BJ (cell line): ENCODE data around the gene AP4S1. TPM values are rescaled to one million over a fixed set of nuclear protein-coding genes. Genes with fewer than 3 reads are reported as not detected.

Experiments used
- CTCF ChIA-PET: fragments of 350-600 bp; formaldehyde crosslinking; extraction: SDS; loops from one replicate; lab custom pipeline; 2021; ENCODE audit warnings: antibody characterized with exemption, inconsistent platforms; lab: Yijun Ruan, JAX
- POLR2A ChIA-PET: fragments of 300-600 bp; sonication (Branson Sonifier 250); formaldehyde crosslinking; extraction: SDS; loops from one replicate; lab custom pipeline; 2021; ENCODE audit warnings: antibody characterized with exemption; lab: Charles Lee
- DNase-seq: peaks from one replicate; pipeline ENCODE4 v3.0.0-alpha.2; 2011; ENCODE audit warnings: low read depth
- H3K27me3 ChIP-seq: 2 replicates; pipeline ENCODE4 v1.6.0; 2011; ENCODE audit warnings: low read length; ENCODE audit not compliant: control insufficient read depth, insufficient read depth
- H3K36me3 ChIP-seq: 2 replicates; pipeline ENCODE4 v1.5.1; 2011; ENCODE audit warnings: low read length; ENCODE audit not compliant: control insufficient read depth, insufficient read depth
- H3K4me3 ChIP-seq: 2 replicates; pipeline ENCODE4 v1.5.1; 2011; ENCODE audit warnings: low read depth, mild to moderate bottlenecking, control low read depth, low read length
- CTCF ChIP-seq: IDR thresholded peaks from 2 replicates; pipeline ENCODE4 v1.5.1; 2011; ENCODE audit warnings: low read depth, mild to moderate bottlenecking, control low read depth, inconsistent platforms, low read length, moderate library complexity; ENCODE audit not compliant: insufficient read depth
- polyA plus RNA-seq: library from polyadenylated mRNA; depleted of rRNA; stranded (reverse); fragments of >200 nt; gene quantifications from 2 replicates; pipeline ENCODE4 v1.2.3, GENCODE V29; 2011

AP4S1 gene
- polyA plus RNA-seq, 1 experiment: 2.5 TPM

GRCh38 chr14:30993071-30993470 lies 32.4 kb upstream of the AP4S1 start:
- ChIA-PET POLR2A (no interaction called here), CTCF (no interaction called here)
- no peak overlapping the region for H3K4me3 ChIP-seq
- no peaks in the 10 kb centered on the region for H3K27me3 ChIP-seq
- TF ChIP-seq CTCF: no peak
- no peaks in the 10 kb centered on the region for H3K36me3 ChIP-seq
- no peak for DNase-seq

- Histone ChIP-seq H3K4me3 (no peak overlapping the region), H3K36me3 (no peaks in the 10 kb centered on the region), H3K27me3 (no peaks in the 10 kb centered on the region)
- TF ChIP-seq CTCF: no peak
- POLR2A ChIA-PET: interaction anchor here (0.7 kb wide), 1 partner anchor 32 kb away, joined by 3 read pairs; no protein-coding TSS in a partner anchor
- CTCF ChIA-PET: interaction anchor here (0.9 kb wide), 1 partner anchor 109 kb away, joined by 4 read pairs; no protein-coding TSS in a partner anchor
- no peak for DNase-seq
These were observed 30.5 kb upstream of the AP4S1 start for GRCh38 chr14:30994681-30995620.

- no peak for TF ChIP-seq CTCF
- CTCF ChIA-PET: interaction anchor here (0.9 kb wide), 1 partner anchor 109 kb away, joined by 4 read pairs; no protein-coding TSS in a partner anchor
- Histone ChIP-seq H3K36me3 (no peaks in the 10 kb centered on the region), H3K27me3 (no peaks in the 10 kb centered on the region), H3K4me3 (no peak overlapping the region)
- no peak for DNase-seq
- POLR2A ChIA-PET: interaction anchor here (0.7 kb wide), 1 partner anchor 31 kb away, joined by 3 read pairs; no protein-coding TSS in a partner anchor
These were observed 29.8 kb upstream of the AP4S1 start for GRCh38 chr14:30995689-30996088.

GRCh38 chr14:30996892-30997659 lies 28.4 kb upstream of the AP4S1 start:
- no peaks in the 10 kb centered on the region for H3K27me3 ChIP-seq
- DNase-seq: no peak
- H3K36me3 ChIP-seq: no peaks in the 10 kb centered on the region
- TF ChIP-seq CTCF: no peak
- CTCF ChIA-PET: no interaction called here
- POLR2A ChIA-PET: no interaction called here
- no peak overlapping the region for H3K4me3 ChIP-seq
